OCI-LY1 (cell line): ENCODE data around the gene AIF1.
A peak's percentile ranks its signal among the peaks of the same experiment; 100 is the strongest.

Source experiments
- H2AFZ ChIP-seq: fragments of 200-600 bp; sonication (generic), shearing (Covaris generic); 2 replicates; pipeline ENCODE4 v1.6.0; 2014; ENCODE audit warnings: antibody characterized with exemption, mild to moderate bottlenecking, low read length
- H3F3A ChIP-seq: fragments of 200-600 bp; sonication (generic), shearing (Covaris generic); 2 replicates; pipeline ENCODE4 v1.6.0; 2014; ENCODE audit warnings: mild to moderate bottlenecking, antibody characterized with exemption, low read length, moderate library complexity; ENCODE audit not compliant: insufficient read depth
- H3K27ac ChIP-seq: fragments of 200-600 bp; sonication (generic); 2 replicates; pipeline ENCODE4 v1.5.1; 2014; ENCODE audit warnings: low read length, mixed run types, mild to moderate bottlenecking, low read depth; ENCODE audit not compliant: poor library complexity, severe bottlenecking
- H3K27me3 ChIP-seq: fragments of 200-600 bp; sonication (generic); 2 replicates; pipeline ENCODE4 v1.6.0; 2014; ENCODE audit warnings: antibody characterized with exemption, mild to moderate bottlenecking, low read length, moderate library complexity; ENCODE audit not compliant: insufficient read depth
- H3K36me3 ChIP-seq: fragments of 200-600 bp; sonication (generic); 2 replicates; pipeline ENCODE4 v1.6.1; 2014; ENCODE audit warnings: mild to moderate bottlenecking, antibody characterized with exemption, low read length, moderate library complexity, mixed read lengths; ENCODE audit not compliant: insufficient read depth
- H3K4me1 ChIP-seq: fragments of 200-600 bp; sonication (generic); 2 replicates; pipeline ENCODE4 v1.5.1; 2014; ENCODE audit warnings: mild to moderate bottlenecking, low read length, moderate library complexity; ENCODE audit not compliant: insufficient read depth, severe bottlenecking
- H3K4me2 ChIP-seq: fragments of 200-600 bp; sonication (generic), shearing (Covaris generic); 2 replicates; pipeline ENCODE4 v1.6.1; 2014; ENCODE audit warnings: low read length
- H3K4me3 ChIP-seq: fragments of 200-600 bp; sonication (generic); 2 replicates; pipeline ENCODE4 v1.5.1; 2014; ENCODE audit warnings: low read length, low read depth, mild to moderate bottlenecking, mixed read lengths; ENCODE audit not compliant: poor library complexity, severe bottlenecking
- H3K79me2 ChIP-seq: fragments of 200-600 bp; shearing (Covaris generic); 2 replicates; pipeline ENCODE4 v1.6.1; 2016; ENCODE audit warnings: mixed run types, low read length, mixed read lengths; ENCODE audit not compliant: insufficient read depth
- H3K9ac ChIP-seq: fragments of 200-600 bp; sonication (generic), shearing (Covaris generic); 2 replicates; pipeline ENCODE4 v1.6.1; 2014; ENCODE audit warnings: mild to moderate bottlenecking, low read length, mixed read lengths
- H3K9me2 ChIP-seq: fragments of 200-600 bp; sonication (generic), shearing (Covaris generic); 2 replicates; pipeline ENCODE4 v1.6.1; 2014; ENCODE audit warnings: low read depth, mild to moderate bottlenecking, low read length, mixed read lengths
- H3K9me3 ChIP-seq: fragments of 200-600 bp; shearing (Covaris generic); 2 replicates; pipeline ENCODE4 v1.6.1; 2014; ENCODE audit warnings: low read length, mixed read lengths
- H4K20me1 ChIP-seq: fragments of 200-600 bp; sonication (generic), shearing (Covaris generic); 2 replicates; pipeline ENCODE4 v1.6.0; 2016; ENCODE audit warnings: mild to moderate bottlenecking, low read length; ENCODE audit not compliant: insufficient read depth
- CTCF ChIP-seq: fragments of 200-600 bp; sonication (generic), shearing (Covaris generic); IDR thresholded peaks from 2 replicates; pipeline ENCODE4 v1.5.1; 2017; ENCODE audit warnings: mild to moderate bottlenecking, antibody characterized with exemption, low read length, moderate library complexity, mixed read lengths
- EZH2 ChIP-seq: fragments of 200-600 bp; sonication (generic), shearing (Covaris generic); IDR thresholded peaks from 2 replicates; pipeline ENCODE4 v1.8.0; 2017; ENCODE audit warnings: borderline replicate concordance, mixed run types, mild to moderate bottlenecking, antibody characterized with exemption, low read length, moderate library complexity, mixed read lengths

Gene AIF1

GRCh38 chr6:31636698-31637596, 21.9 kb downstream of the AIF1 start:
- Histone ChIP-seq H2AFZ (no peak overlapping the region), H3K9ac (no peak overlapping the region), H3K4me2 (no peak overlapping the region), H4K20me1 (no peaks in the 10 kb centered on the region), H3K36me3 (peaks cover 99% of the 10 kb centered on the region), H3K4me3 (no peak overlapping the region), H3K9me3 (no peaks in the 10 kb centered on the region), H3K27me3 (no peaks in the 10 kb centered on the region), H3K9me2 (no peaks in the 10 kb centered on the region), H3K27ac (no peak overlapping the region), H3K4me1 (no peaks in the 10 kb centered on the region), H3F3A (peaks cover 4% of the 10 kb centered on the region; the same call in 1 of the 2 replicates), H3K79me2 (no peaks in the 10 kb centered on the region)
- TF ChIP-seq CTCF (no peak), EZH2 (no peak)

GRCh38 chr6:31639043-31639442, 24.0 kb downstream of the AIF1 start:
- H3K79me2 ChIP-seq: no peaks in the 10 kb centered on the region
- no peaks in the 10 kb centered on the region for H3K4me1 ChIP-seq
- peaks cover 4% of the 10 kb centered on the region; the same call in 1 of the 2 replicates for H3F3A ChIP-seq
- no peaks in the 10 kb centered on the region for H3K9me2 ChIP-seq
- H3K27me3 ChIP-seq: no peaks in the 10 kb centered on the region
- H3K9ac ChIP-seq: no peak overlapping the region
- H3K4me2 ChIP-seq: no peak overlapping the region
- no peak for TF ChIP-seq CTCF
- no peak for TF ChIP-seq EZH2
- H3K27ac ChIP-seq: peak overlapping the region; percentile 6
- H4K20me1 ChIP-seq: no peaks in the 10 kb centered on the region
- no peak overlapping the region for H2AFZ ChIP-seq
- H3K9me3 ChIP-seq: no peaks in the 10 kb centered on the region
- no peak overlapping the region for H3K4me3 ChIP-seq
- peaks cover 96% of the 10 kb centered on the region for H3K36me3 ChIP-seq

- no peak overlapping the region for H3K4me3 ChIP-seq
- peaks cover 4% of the 10 kb centered on the region; the same call in 1 of the 2 replicates for H3F3A ChIP-seq
- H3K9ac ChIP-seq: no peak overlapping the region
- peaks cover 96% of the 10 kb centered on the region for H3K36me3 ChIP-seq
- H2AFZ ChIP-seq: no peak overlapping the region
- H3K4me1 ChIP-seq: no peaks in the 10 kb centered on the region
- no peaks in the 10 kb centered on the region for H3K9me2 ChIP-seq
- TF ChIP-seq EZH2 (no peak), CTCF (no peak)
- H3K4me2 ChIP-seq: no peak overlapping the region
- H4K20me1 ChIP-seq: no peaks in the 10 kb centered on the region
- peak overlapping the region; percentile 6 for H3K27ac ChIP-seq
- no peaks in the 10 kb centered on the region for H3K27me3 ChIP-seq
- no peaks in the 10 kb centered on the region for H3K79me2 ChIP-seq
- no peaks in the 10 kb centered on the region for H3K9me3 ChIP-seq
These were observed 24.4 kb downstream of the AIF1 start for GRCh38 chr6:31639449-31639861.
